ENCODE data around the gene VWC2. TPM values are rescaled to one million over a fixed set of nuclear protein-coding genes. Genes with fewer than 3 reads are reported as not detected.

The VWC2 gene
- total RNA-seq, 1 experiment from 2014 or later = not detected

GRCh38 chr7:49778731-49779270 lies 5.4 kb downstream of the VWC2 start:
- ChIA-PET CTCF (no interaction called here), POLR2A (no interaction called here)
- Histone ChIP-seq H3K27me3 (ENCODE audit: control insufficient read depth, insufficient read depth, low read length) (no peaks in the 10 kb centered on the region), H3K4me3 (ENCODE audit: low read depth in 2 of 2, low read length in 2 of 2) (no peak overlapping the region), H3K9me3 (ENCODE audit: control insufficient read depth, insufficient read depth, low read depth, low read length) (no peaks in the 10 kb centered on the region), H3K27ac (ENCODE audit: low read length) (no peak overlapping the region), H3K4me1 (ENCODE audit: control insufficient read depth, insufficient read depth, low read length) (no peaks in the 10 kb centered on the region), H3K36me3 (ENCODE audit: control insufficient read depth, insufficient read depth, low read length) (no peaks in the 10 kb centered on the region)
- in situ Hi-C loops (cut with HindIII; ENCODE audit: low pct_unique_long_range_greater_than_20kb, low sequenced_read_pairs) = no loop called here
- ATAC-seq (no peak), DNase-seq (ENCODE audit: low read depth, low spot score) (no peak)
- TF ChIP-seq POLR2AphosphoS5 (IDR thresholded peaks at IDR 0.05; ENCODE audit: low read depth, low read length) (no peak), SIN3A (IDR thresholded peaks at IDR 0.05; ENCODE audit: borderline replicate concordance, insufficient read depth, low read depth, low read length) (no peak), REST (IDR thresholded peaks at IDR 0.05; ENCODE audit: insufficient read depth in 1 of 2, low read depth in 2 of 2, low read length in 1 of 2) (no peak), TCF7L2 (IDR thresholded peaks at IDR 0.05; ENCODE audit: low read depth, low read length) (no peak)
- TF ChIP-seq, protein P1, sequence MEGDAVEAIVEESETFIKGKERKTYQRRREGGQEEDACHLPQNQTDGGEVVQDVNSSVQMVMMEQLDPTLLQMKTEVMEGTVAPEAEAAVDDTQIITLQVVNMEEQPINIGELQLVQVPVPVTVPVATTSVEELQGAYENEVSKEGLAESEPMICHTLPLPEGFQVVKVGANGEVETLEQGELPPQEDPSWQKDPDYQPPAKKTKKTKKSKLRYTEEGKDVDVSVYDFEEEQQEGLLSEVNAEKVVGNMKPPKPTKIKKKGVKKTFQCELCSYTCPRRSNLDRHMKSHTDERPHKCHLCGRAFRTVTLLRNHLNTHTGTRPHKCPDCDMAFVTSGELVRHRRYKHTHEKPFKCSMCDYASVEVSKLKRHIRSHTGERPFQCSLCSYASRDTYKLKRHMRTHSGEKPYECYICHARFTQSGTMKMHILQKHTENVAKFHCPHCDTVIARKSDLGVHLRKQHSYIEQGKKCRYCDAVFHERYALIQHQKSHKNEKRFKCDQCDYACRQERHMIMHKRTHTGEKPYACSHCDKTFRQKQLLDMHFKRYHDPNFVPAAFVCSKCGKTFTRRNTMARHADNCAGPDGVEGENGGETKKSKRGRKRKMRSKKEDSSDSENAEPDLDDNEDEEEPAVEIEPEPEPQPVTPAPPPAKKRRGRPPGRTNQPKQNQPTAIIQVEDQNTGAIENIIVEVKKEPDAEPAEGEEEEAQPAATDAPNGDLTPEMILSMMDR (IDR thresholded peaks at IDR 0.05) = no peak
- intact Hi-C loops (cut with micrococcal nuclease; ENCODE audit: unreplicated experiment) = no loop called here
- BruUV-seq (replicated peaks) = no TSS peak

- in situ Hi-C loops (cut with HindIII; ENCODE audit: low pct_unique_long_range_greater_than_20kb, low sequenced_read_pairs) = no loop called here
- no peak for TF ChIP-seq POLR2AphosphoS5 (IDR thresholded peaks at IDR 0.05; ENCODE audit: low read depth, low read length)
- no peak for TF ChIP-seq SIN3A (IDR thresholded peaks at IDR 0.05; ENCODE audit: borderline replicate concordance, insufficient read depth, low read depth, low read length)
- no peak for TF ChIP-seq REST (IDR thresholded peaks at IDR 0.05; ENCODE audit: insufficient read depth in 1 of 2, low read depth in 2 of 2, low read length in 1 of 2)
- no peak for TF ChIP-seq TCF7L2 (IDR thresholded peaks at IDR 0.05; ENCODE audit: low read depth, low read length)
- TF ChIP-seq, protein P1 (IDR thresholded peaks at IDR 0.05) = no peak
- BruUV-seq (replicated peaks) = no TSS peak
- POLR2A ChIA-PET = no interaction called here
- intact Hi-C loops (cut with micrococcal nuclease; ENCODE audit: unreplicated experiment) = no loop called here
- CTCF ChIA-PET = no interaction called here
- no peak overlapping the region for H3K27ac ChIP-seq (ENCODE audit: low read length)
- H3K36me3 ChIP-seq (ENCODE audit: control insufficient read depth, insufficient read depth, low read length) = no peaks in the 10 kb centered on the region
- H3K27me3 ChIP-seq (ENCODE audit: control insufficient read depth, insufficient read depth, low read length) = no peaks in the 10 kb centered on the region
- H3K9me3 ChIP-seq (ENCODE audit: control insufficient read depth, insufficient read depth, low read depth, low read length) = no peaks in the 10 kb centered on the region
- ATAC-seq (no peak), DNase-seq (ENCODE audit: low read depth, low spot score) (no peak)
- no peaks in the 10 kb centered on the region for H3K4me1 ChIP-seq (ENCODE audit: control insufficient read depth, insufficient read depth, low read length)
- H3K4me3 ChIP-seq (ENCODE audit: low read depth in 2 of 2, low read length in 2 of 2) = no peak overlapping the region
Observed at GRCh38 chr7:49780953-49781352, 7.5 kb downstream of the VWC2 start.
